H1 (cell line): ENCODE results near the gene FHL1. TPM values are rescaled to one million over a fixed set of nuclear protein-coding genes. Genes with fewer than 3 reads are reported as not detected.

Experiments used
- CHD1 ChIP-seq: IDR thresholded peaks from 2 replicates; pipeline ENCODE4 v1.6.1; 2012; ENCODE audit warnings: low read depth, low read length, improper control_type of control experiment
- CHD7 ChIP-seq: fragments of 300-600 bp; sonication (generic); IDR thresholded peaks from 2 replicates; pipeline ENCODE4 v1.7.1; 2012; ENCODE audit warnings: low read length, moderate library complexity, mild to moderate bottlenecking, inconsistent platforms; ENCODE audit not compliant: insufficient replicate concordance
- POLR2A ChIP-seq, 2 experiments: IDR thresholded peaks; 1 replicate in 1 of 2; 2 replicates in 1 of 2; pipeline ENCODE4 v1.6.1; 2011; ENCODE audit warnings: low read depth in 2 of 2, low read length in 2 of 2, mild to moderate bottlenecking in 2 of 2; ENCODE audit errors: control extremely low read depth in 1 of 2
- polyA plus RNA-seq, 7 experiments: library from polyadenylated mRNA; depleted of rRNA in 3 of 7; stranded (reverse) in 5 of 7; unstranded in 2 of 7; fragments of >200 nt in 5 of 7; fragments of 200-250 nt in 2 of 7; gene quantifications; 1 replicate in 5 of 7; 2 replicates in 1 of 7; 4 replicates in 1 of 7; pipeline versions ENCODE4 v1.2.1 to v1.2.3, GENCODE V29; 2011 to 2013; ENCODE audit warnings: missing spikeins in 2 of 7, mixed read lengths in 2 of 7
- total RNA-seq: library from RNA; stranded (reverse); fragmentation: NEBNext Ultra II Directional; extraction: Animal tissue kit (Norgen Biotek cat#: 25700); gene quantifications from 2 replicates; pipeline ENCODE4 v1.2.1, GENCODE V29; 2021

The FHL1 gene
- total and polyA plus RNA-seq, 2 of the 8 experiments (the other 6 are each of a cell fraction or from before 2014, with no cell fraction given): 45.0 to 56.5 TPM

- TF ChIP-seq CHD7: no peak
- TF ChIP-seq CHD1: no peak
- TF ChIP-seq POLR2A (IDR thresholded peaks at IDR 0.05; ENCODE audit: control extremely low read depth in 1 of 2, low read depth in 2 of 2, low read length in 2 of 2): no peak
These were observed 3.6 kb upstream of the FHL1 start (continued) for GRCh38 chrX:136143711-136144110.
